Loucy (cell line): Measurements from ENCODE around the gene SGPL1.

ENCODE experiments used
- H2AFZ ChIP-seq: fragments of 200-600 bp; sonication (generic); 2 replicates; pipeline ENCODE4 v1.6.0; 2016; ENCODE audit warnings: antibody characterized with exemption, mild to moderate bottlenecking, low read length, moderate library complexity
- H3F3A ChIP-seq: fragments of 200-600 bp; 2 replicates; pipeline ENCODE4 v1.6.0; 2016; ENCODE audit warnings: antibody characterized with exemption, low read depth, mild to moderate bottlenecking
- H3K27me3 ChIP-seq: fragments of 200-600 bp; sonication (generic); 2 replicates; pipeline ENCODE4 v1.6.1; 2014; ENCODE audit warnings: low read length, mild to moderate bottlenecking; ENCODE audit not compliant: insufficient read depth, poor library complexity, severe bottlenecking
- H3K36me3 ChIP-seq: fragments of 200-600 bp; sonication (generic); 2 replicates; pipeline ENCODE4 v1.6.1; 2016; ENCODE audit warnings: low read length; ENCODE audit not compliant: insufficient read depth
- H3K4me1 ChIP-seq: fragments of 200-600 bp; sonication (generic); 2 replicates; pipeline ENCODE4 v1.5.1; 2014; ENCODE audit warnings: low read length, mild to moderate bottlenecking; ENCODE audit not compliant: insufficient read depth, poor library complexity, severe bottlenecking
- H3K4me2 ChIP-seq: fragments of 200-600 bp; sonication (generic); 2 replicates; pipeline ENCODE4 v1.6.0; 2014; ENCODE audit warnings: antibody characterized with exemption, low read length, low read depth, mild to moderate bottlenecking; ENCODE audit not compliant: poor library complexity, severe bottlenecking
- H3K4me3 ChIP-seq: fragments of 200-600 bp; sonication (generic); 2 replicates; pipeline ENCODE4 v1.5.1; 2014; ENCODE audit warnings: low read length, mild to moderate bottlenecking, mixed read lengths; ENCODE audit not compliant: poor library complexity, severe bottlenecking
- H3K79me2 ChIP-seq: fragments of 200-600 bp; sonication (generic); 2 replicates; pipeline ENCODE4 v1.6.1; 2014; ENCODE audit warnings: low read length; ENCODE audit not compliant: insufficient read depth
- H3K9ac ChIP-seq: fragments of 200-600 bp; sonication (generic); 2 replicates; pipeline ENCODE4 v1.6.0; 2014; ENCODE audit warnings: mild to moderate bottlenecking, low read depth, low read length, moderate library complexity; ENCODE audit not compliant: poor library complexity, severe bottlenecking
- H3K9me2 ChIP-seq: fragments of 200-600 bp; sonication (generic); replicated peaks from 2 replicates; pipeline ENCODE4 v1.6.1; 2016; ENCODE audit warnings: low read depth, low read length, mixed read lengths
- H3K9me3 ChIP-seq: fragments of 200-600 bp; sonication (generic); 2 replicates; pipeline ENCODE4 v1.6.1; 2014; ENCODE audit warnings: mild to moderate bottlenecking, antibody characterized with exemption, low read length, low read depth; ENCODE audit not compliant: insufficient read depth
- H4K20me1 ChIP-seq: fragments of 200-600 bp; sonication (generic); 2 replicates; pipeline ENCODE4 v1.6.0; 2014; ENCODE audit warnings: antibody characterized with exemption, low read length, mild to moderate bottlenecking; ENCODE audit not compliant: insufficient read depth, poor library complexity, severe bottlenecking
- CTCF ChIP-seq: fragments of 200-600 bp; sonication (generic); conservative IDR thresholded peaks from 2 replicates; pipeline ENCODE4 v1.5.1; 2014; ENCODE audit warnings: mild to moderate bottlenecking, antibody characterized with exemption, low read length
- EZH2phosphoT487 ChIP-seq: fragments of 200-600 bp; IDR thresholded peaks from 2 replicates; pipeline ENCODE4 v1.6.1; 2018; ENCODE audit warnings: antibody characterized with exemption, mild to moderate bottlenecking, moderate library complexity, borderline replicate concordance

Gene SGPL1

GRCh38 chr10:70775679-70776454, 39.9 kb upstream of the SGPL1 start:
- Histone ChIP-seq H3K4me1 (no peaks in the 10 kb centered on the region), H4K20me1 (no peaks in the 10 kb centered on the region), H3K27me3 (no peaks in the 10 kb centered on the region), H3K9ac (no peak overlapping the region), H3K79me2 (no peaks in the 10 kb centered on the region), H3K4me3 (no peak overlapping the region), H3K9me3 (no peaks in the 10 kb centered on the region), H3K9me2 (no peaks in the 10 kb centered on the region), H3K36me3 (no peaks in the 10 kb centered on the region), H2AFZ (no peak overlapping the region), H3F3A (no peaks in the 10 kb centered on the region), H3K4me2 (no peak overlapping the region)
- TF ChIP-seq CTCF (no peak), EZH2phosphoT487 (no peak)

- H3K9ac ChIP-seq, result no peak overlapping the region
- H3F3A ChIP-seq, result no peaks in the 10 kb centered on the region
- H3K36me3 ChIP-seq, result no peaks in the 10 kb centered on the region
- H4K20me1 ChIP-seq, result no peaks in the 10 kb centered on the region
- H2AFZ ChIP-seq, result no peak overlapping the region
- no peaks in the 10 kb centered on the region for H3K9me2 ChIP-seq
- H3K4me3 ChIP-seq, result no peak overlapping the region
- H3K79me2 ChIP-seq, result no peaks in the 10 kb centered on the region
- no peak overlapping the region for H3K4me2 ChIP-seq
- no peaks in the 10 kb centered on the region for H3K9me3 ChIP-seq
- no peaks in the 10 kb centered on the region for H3K4me1 ChIP-seq
- H3K27me3 ChIP-seq, result no peaks in the 10 kb centered on the region
- TF ChIP-seq EZH2phosphoT487 (no peak), CTCF (no peak)
Observed at GRCh38 chr10:70776455-70777005, 39.2 kb upstream of the SGPL1 start.

- Histone ChIP-seq H3F3A (no peaks in the 10 kb centered on the region), H3K79me2 (no peaks in the 10 kb centered on the region), H3K9ac (no peak overlapping the region), H3K4me2 (no peak overlapping the region), H3K36me3 (no peaks in the 10 kb centered on the region), H2AFZ (no peak overlapping the region), H4K20me1 (no peaks in the 10 kb centered on the region), H3K4me1 (peaks cover 3% of the 10 kb centered on the region), H3K4me3 (no peak overlapping the region), H3K27me3 (no peaks in the 10 kb centered on the region), H3K9me3 (no peaks in the 10 kb centered on the region), H3K9me2 (no peaks in the 10 kb centered on the region)
- TF ChIP-seq EZH2phosphoT487, result no peak
- no peak for TF ChIP-seq CTCF
Observed at GRCh38 chr10:70777063-70777875, 38.5 kb upstream of the SGPL1 start.
